IMR-90 (cell line): ENCODE results near the gene ERGIC1.

Source experiments
- BHLHE40 ChIP-seq: fragments of 150-350 bp; IDR thresholded peaks from 2 replicates; pipeline ENCODE4 v1.6.1; 2016; ENCODE audit warnings: mild to moderate bottlenecking, low read depth, low read length
- CEBPB ChIP-seq: IDR thresholded peaks from 2 replicates; pipeline ENCODE4 v1.6.1; 2012; ENCODE audit warnings: low read depth, low read length, improper control_type of control experiment
- CTCF ChIP-seq: conservative IDR thresholded peaks from 2 replicates; pipeline ENCODE4 v1.5.1; 2012; ENCODE audit warnings: mild to moderate bottlenecking, low read depth, low read length, improper control_type of control experiment
- MAZ ChIP-seq: IDR thresholded peaks from 2 replicates; pipeline ENCODE4 v1.6.1; 2012; ENCODE audit warnings: low read depth, mild to moderate bottlenecking, low read length, improper control_type of control experiment, moderate library complexity, borderline replicate concordance
- NFE2L2 ChIP-seq: fragments of 150-350 bp; IDR thresholded peaks from 2 replicates; pipeline ENCODE4 v1.6.1; 2016; ENCODE audit warnings: low read depth, mild to moderate bottlenecking, low read length
- POLR2A ChIP-seq: IDR thresholded peaks from 2 replicates; pipeline ENCODE4 v1.6.1; 2012; ENCODE audit warnings: mild to moderate bottlenecking, low read depth, low read length
- RAD21 ChIP-seq: IDR thresholded peaks from 2 replicates; pipeline ENCODE4 v1.6.1; 2012; ENCODE audit warnings: low read length, improper control_type of control experiment
- RCOR1 ChIP-seq: IDR thresholded peaks from 2 replicates; pipeline ENCODE4 v1.6.1; 2012; ENCODE audit warnings: mild to moderate bottlenecking, low read length, improper control_type of control experiment; ENCODE audit not compliant: insufficient replicate concordance
- RFX5 ChIP-seq: IDR thresholded peaks from 2 replicates; pipeline ENCODE4 v1.8.0; 2012; ENCODE audit warnings: low read depth, mild to moderate bottlenecking, low read length, moderate library complexity
- SMC3 ChIP-seq: fragments of 150-350 bp; IDR thresholded peaks from 2 replicates; pipeline ENCODE4 v1.6.1; 2016; ENCODE audit warnings: low read depth, mild to moderate bottlenecking, antibody characterized with exemption, low read length, moderate library complexity
- TF ChIP-seq, protein P1 (sequence below): fragments of 150-350 bp; IDR thresholded peaks from 2 replicates; pipeline ENCODE4 v1.6.1; 2017; ENCODE audit warnings: mild to moderate bottlenecking, antibody characterized with exemption, low read length, low read depth

GRCh38 chr5:172817664-172818063, 16.4 kb upstream of the ERGIC1 start:
- no peak for TF ChIP-seq CTCF
- no peak for TF ChIP-seq RFX5
- no peak for TF ChIP-seq POLR2A
- TF ChIP-seq, protein P1, sequence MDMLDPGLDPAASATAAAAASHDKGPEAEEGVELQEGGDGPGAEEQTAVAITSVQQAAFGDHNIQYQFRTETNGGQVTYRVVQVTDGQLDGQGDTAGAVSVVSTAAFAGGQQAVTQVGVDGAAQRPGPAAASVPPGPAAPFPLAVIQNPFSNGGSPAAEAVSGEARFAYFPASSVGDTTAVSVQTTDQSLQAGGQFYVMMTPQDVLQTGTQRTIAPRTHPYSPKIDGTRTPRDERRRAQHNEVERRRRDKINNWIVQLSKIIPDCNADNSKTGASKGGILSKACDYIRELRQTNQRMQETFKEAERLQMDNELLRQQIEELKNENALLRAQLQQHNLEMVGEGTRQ, result no peak
- TF ChIP-seq RAD21, result no peak
- TF ChIP-seq SMC3, result no peak
- TF ChIP-seq RCOR1, result no peak
- no peak for TF ChIP-seq NFE2L2
- TF ChIP-seq BHLHE40, result no peak
- no peak for TF ChIP-seq CEBPB
- TF ChIP-seq MAZ, result no peak
